GM12878 (cell line): Measurements from ENCODE around the gene RPRD2. TPM values are rescaled to one million over a fixed set of nuclear protein-coding genes. Genes with fewer than 3 reads are reported as not detected.
A peak's percentile ranks its signal among the peaks of the same experiment; 100 is the strongest.

Experiments used
- ATAC-seq: fragments of 200-7000 bp; cut with Tn5 transposase; 3 replicates; pipeline ENCODE4 v1.9.1; 2020; ENCODE audit warnings: mild to moderate bottlenecking, moderate library complexity
- BruUV-seq: library from RNA; stranded (reverse); fragments of 400-500 nt; replicated peaks from 2 replicates; lab custom pipeline; 2021; lab: Mats Ljungman, UMichigan
- CTCF ChIA-PET: fragments of 300-600 bp; sonication (Branson Sonifier 250); formaldehyde crosslinking; extraction: SDS; loops from one replicate; lab custom pipeline; 2021; ENCODE audit warnings: inconsistent platforms; lab: Yijun Ruan, JAX
- POLR2A ChIA-PET: fragments of 350-600 bp; formaldehyde crosslinking; extraction: SDS; loops from one replicate; lab custom pipeline; 2021; ENCODE audit warnings: inconsistent platforms; lab: Charles Lee
- RAD21 ChIA-PET: fragments of 300-600 bp; sonication (Branson Sonifier 250); formaldehyde crosslinking; loops from one replicate; lab custom pipeline; 2023; ENCODE audit warnings: antibody characterized with exemption; ENCODE audit not compliant: unreplicated experiment; lab: Charles Lee
- SMC1A ChIA-PET: fragments of 300-600 bp; sonication (Branson Sonifier 250); formaldehyde crosslinking; loops from one replicate; lab custom pipeline; 2023; ENCODE audit not compliant: unreplicated experiment, uncharacterized antibody; lab: Charles Lee
- DNase-seq: peaks from one replicate; pipeline ENCODE4 v3.0.0-alpha.2; 2011; ENCODE audit warnings: low read depth, low spot score
- FAIRE-seq: peaks from 3 replicates; lab custom pipeline; 2011; peaks lifted over from hg19 to GRCh38; lab: Jason Lieb, UNC
- H2AFZ ChIP-seq: 2 replicates; pipeline ENCODE4 v1.6.0; 2011; ENCODE audit warnings: low read depth, low read length, control low read depth; ENCODE audit not compliant: control insufficient read depth
- H3K27ac ChIP-seq: 2 replicates; pipeline ENCODE4 v1.5.1; 2011; ENCODE audit warnings: control low read depth; ENCODE audit not compliant: control insufficient read depth, insufficient read depth
- H3K27me3 ChIP-seq, 2 experiments: replicated peaks in 1 of 2; 2 replicates each; pipeline versions ENCODE4 v1.6.0 to v1.6.1; 2011; ENCODE audit warnings: low read length in 1 of 2; ENCODE audit not compliant: control insufficient read depth in 2 of 2, insufficient read depth in 2 of 2
- H3K36me3 ChIP-seq, 2 experiments: 2 replicates each; pipeline ENCODE4 v1.5.1; 2011; ENCODE audit warnings: low read length in 1 of 2; ENCODE audit not compliant: control insufficient read depth in 2 of 2, insufficient read depth in 2 of 2
- H3K4me1 ChIP-seq: 2 replicates; pipeline ENCODE4 v1.6.1; 2011; ENCODE audit warnings: mild to moderate bottlenecking, low read length, moderate library complexity, mixed read lengths; ENCODE audit not compliant: control insufficient read depth, insufficient read depth
- H3K4me2 ChIP-seq: 2 replicates; pipeline ENCODE4 v1.6.0; 2011; ENCODE audit warnings: control low read depth; ENCODE audit not compliant: control insufficient read depth, insufficient read depth
- H3K4me3 ChIP-seq: fragments of 200-600 bp; sonication (generic); 2 replicates; pipeline ENCODE4 v1.5.1; 2016
- H3K79me2 ChIP-seq: 2 replicates; pipeline ENCODE4 v1.6.0; 2011; ENCODE audit warnings: low read length; ENCODE audit not compliant: control insufficient read depth, insufficient read depth
- H3K9ac ChIP-seq: 2 replicates; pipeline ENCODE4 v1.8.0; 2011; ENCODE audit warnings: low read length, control low read depth, mixed read lengths; ENCODE audit not compliant: control insufficient read depth, insufficient read depth
- H3K9me3 ChIP-seq: replicated peaks from 3 replicates; pipeline ENCODE4 v1.5.1; 2011; ENCODE audit warnings: mild to moderate bottlenecking, low read length; ENCODE audit not compliant: control insufficient read depth, insufficient read depth
- H4K20me1 ChIP-seq: 2 replicates; pipeline ENCODE4 v1.6.0; 2011; ENCODE audit not compliant: control insufficient read depth, insufficient read depth
- ASH2L ChIP-seq: fragments of 300-600, 200-600 bp; sonication (generic); IDR thresholded peaks from 2 replicates; pipeline ENCODE4 v1.6.1; 2017; ENCODE audit warnings: low read depth, mild to moderate bottlenecking, borderline replicate concordance
- IKZF2 ChIP-seq, 2 experiments: fragments of 450-650 bp; IDR thresholded peaks; 2 replicates each; pipeline ENCODE4 v1.6.1; 2017; ENCODE audit warnings: mild to moderate bottlenecking in 2 of 2, moderate library complexity in 2 of 2
- JUNB ChIP-seq: IDR thresholded peaks from 2 replicates; pipeline ENCODE4 v1.6.1; 2016; ENCODE audit warnings: antibody characterized with exemption, mild to moderate bottlenecking
- NR2C2 ChIP-seq: IDR thresholded peaks from 2 replicates; pipeline ENCODE4 v1.6.1; 2011; ENCODE audit warnings: borderline replicate concordance, low read depth; ENCODE audit not compliant: control insufficient read depth, insufficient read length
- POLR2AphosphoS2 ChIP-seq: IDR thresholded peaks from 2 replicates; pipeline ENCODE4 v1.6.1; 2011; ENCODE audit warnings: low read depth, mild to moderate bottlenecking, low read length, improper control_type of control experiment, moderate library complexity
- STAT1 ChIP-seq: fragments of 450-650 bp; conservative IDR thresholded peaks from 2 replicates; pipeline ENCODE4 v1.6.1; 2014; ENCODE audit warnings: antibody characterized with exemption, mild to moderate bottlenecking
- ZSCAN29 ChIP-seq: fragments of 450-650 bp; IDR thresholded peaks from 2 replicates; pipeline ENCODE4 v1.6.1; 2017; ENCODE audit warnings: mild to moderate bottlenecking, moderate library complexity
- WGBS: methylation state at CpG from one replicate; pipeline ENCODE4 v1.1.6; 2016; ENCODE audit warnings: low lambda C conversion rate; ENCODE audit not compliant: insufficient replicate concordance, insufficient coverage; ENCODE audit errors: missing lambda C conversion rate; 5-methylcytosine and 5-hydroxymethylcytosine counted together
- in situ Hi-C: fragments of 300-500 bp; cut with MboI; formaldehyde crosslinking; loops from 9 replicates; pipeline ENCODE4 v1.14.3; 2018; ENCODE audit warnings: mixed read lengths
- intact Hi-C: fragments of 100-400 bp; cut with micrococcal nuclease; formaldehyde crosslinking; loops from one replicate; pipeline ENCODE4 v1.14.2; 2022; ENCODE audit not compliant: unreplicated experiment
- polyA plus RNA-seq, 11 experiments: library from polyadenylated mRNA; depleted of rRNA in 4 of 11; unstranded in 6 of 11; stranded (reverse) in 5 of 11; fragments of >200 nt; fragmentation: Nextera tagmentation in 4 of 11; fragmentation: Illumina TruSeq in 1 of 11; extraction: Ambion mirVana in 4 of 11; extraction: Trizol in 1 of 11; gene quantifications; 1 replicate in 1 of 11; 2 replicates in 10 of 11; pipeline versions ENCODE4 v1.2.1 to v1.2.3, GENCODE V29; 2011 to 2016; ENCODE audit warnings: inconsistent platforms in 2 of 11, missing spikeins in 2 of 11, low read depth in 1 of 11
- total RNA-seq, 4 experiments: library from RNA; depleted of rRNA in 3 of 4; stranded (reverse); fragments of >200 nt in 3 of 4; fragmentation: Illumina TruSeq in 1 of 4; extraction: Trizol in 1 of 4; gene quantifications; 2 replicates each; pipeline versions ENCODE4 v1.2.1 to v1.2.3, GENCODE V29; 2013 to 2021
- TF ChIP-seq, protein P1 (sequence below): IDR thresholded peaks from 2 replicates; pipeline ENCODE4 v1.6.1; 2011; ENCODE audit warnings: borderline replicate concordance, low read depth, mild to moderate bottlenecking, moderate library complexity, low read length; ENCODE audit not compliant: insufficient read depth, poor library complexity, severe bottlenecking
- TF ChIP-seq, protein P2 (sequence below): fragments of 150-350 bp; IDR thresholded peaks from 2 replicates; pipeline ENCODE4 v1.6.1; 2016; ENCODE audit warnings: low read depth, low read length

Gene RPRD2
- total and polyA plus RNA-seq, 10 of the 15 experiments (the other 5 are each of a cell fraction or from before 2014, with no cell fraction given), result 1.9 to 24.8 (median 13.3) TPM

DNA sequence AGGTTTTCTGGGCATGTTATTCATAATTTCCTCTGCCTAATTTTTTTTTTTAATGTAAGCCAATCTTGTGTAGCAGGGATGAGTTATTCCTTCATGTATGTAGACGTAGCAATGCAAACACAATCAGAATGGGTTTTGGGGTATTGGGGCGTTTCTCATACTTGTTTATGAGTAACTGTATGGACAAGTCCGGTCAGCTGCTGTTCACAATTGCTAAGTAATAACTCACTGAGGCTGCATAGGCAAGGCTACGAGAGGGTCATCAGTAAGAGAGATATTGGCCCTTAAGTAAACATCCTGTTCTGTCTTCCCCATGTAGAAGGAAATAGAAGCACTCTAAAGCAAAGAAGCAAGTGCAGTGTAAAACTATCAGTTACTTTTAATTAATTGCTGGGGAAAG lies 113.8 kb downstream of the RPRD2 start:
- FAIRE-seq (no peak), DNase-seq (no peak), ATAC-seq (peak; percentile 25; the same call in 2 of the 3 replicates)
- Histone ChIP-seq H2AFZ (no peak overlapping the region), H3K79me2 (no peaks in the 10 kb centered on the region), H3K27ac (no peak overlapping the region), H3K9ac (no peak overlapping the region), H3K4me2 (no peak overlapping the region), H3K4me1 (no peaks in the 10 kb centered on the region), H3K36me3 (peaks cover 0 to 2% of the 10 kb centered on the region in 2 experiments; a peak in 1 of 4 replicates), H3K9me3 (no peaks in the 10 kb centered on the region), H4K20me1 (no peaks in the 10 kb centered on the region), H3K4me3 (no peak overlapping the region), H3K27me3 (no peaks in the 10 kb centered on the region)
- in situ Hi-C loops, result no loop called here
- ChIA-PET RAD21 (no interaction called here), POLR2A (no interaction called here), SMC1A (no interaction called here), CTCF (no interaction called here)
- no TSS peak for BruUV-seq
- WGBS, result 81% methylated on average over 4 of the region's 4 CpGs
- intact Hi-C loops, result no loop called here
- TF ChIP-seq, protein P1, sequence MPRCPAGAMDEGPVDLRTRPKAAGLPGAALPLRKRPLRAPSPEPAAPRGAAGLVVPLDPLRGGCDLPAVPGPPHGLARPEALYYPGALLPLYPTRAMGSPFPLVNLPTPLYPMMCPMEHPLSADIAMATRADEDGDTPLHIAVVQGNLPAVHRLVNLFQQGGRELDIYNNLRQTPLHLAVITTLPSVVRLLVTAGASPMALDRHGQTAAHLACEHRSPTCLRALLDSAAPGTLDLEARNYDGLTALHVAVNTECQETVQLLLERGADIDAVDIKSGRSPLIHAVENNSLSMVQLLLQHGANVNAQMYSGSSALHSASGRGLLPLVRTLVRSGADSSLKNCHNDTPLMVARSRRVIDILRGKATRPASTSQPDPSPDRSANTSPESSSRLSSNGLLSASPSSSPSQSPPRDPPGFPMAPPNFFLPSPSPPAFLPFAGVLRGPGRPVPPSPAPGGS, result peak; percentile 34
- TF ChIP-seq POLR2AphosphoS2, result 0 out of 2 replicates have a peak, but pooled peaks have one; percentile 19
- TF ChIP-seq IKZF2 (IDR thresholded peaks at IDR 0.05), result no peak

DNA sequence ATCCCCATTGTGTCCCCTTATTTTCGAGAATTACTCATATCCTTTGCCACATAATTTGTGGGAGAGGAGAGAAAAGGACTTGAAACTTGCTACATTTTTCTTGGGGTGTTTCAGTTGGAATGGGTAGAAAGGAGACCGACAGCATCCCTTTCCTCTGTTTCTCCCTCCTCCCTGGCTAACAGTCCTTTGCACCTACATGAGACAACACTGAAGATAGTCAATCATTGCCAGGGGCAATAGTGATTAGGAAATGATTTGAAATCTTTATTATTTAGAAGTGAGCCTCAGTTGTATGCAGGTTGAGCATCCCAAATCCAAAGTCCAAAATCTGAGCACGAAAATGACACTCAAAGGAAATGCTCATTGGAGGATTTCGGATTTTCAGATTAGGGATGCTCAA lies 115.4 kb downstream of the RPRD2 start:
- ChIA-PET CTCF (interaction anchor here (1.6 kb wide), 1 partner anchor 16 kb away, joined by 3 read pairs; no protein-coding TSS in a partner anchor), POLR2A (no interaction called here), RAD21 (no interaction called here), SMC1A (no interaction called here)
- no peaks in the 10 kb centered on the region for H3K36me3 ChIP-seq
- H2AFZ ChIP-seq, result no peak overlapping the region
- no peaks in the 10 kb centered on the region for H3K4me1 ChIP-seq
- no peaks in the 10 kb centered on the region for H3K79me2 ChIP-seq
- DNase-seq (no peak), FAIRE-seq (no peak), ATAC-seq (no peak)
- BruUV-seq, result no TSS peak
- intact Hi-C loops, result no loop called here
- H4K20me1 ChIP-seq, result no peaks in the 10 kb centered on the region
- H3K4me3 ChIP-seq, result no peak overlapping the region
- H3K9me3 ChIP-seq, result no peaks in the 10 kb centered on the region
- in situ Hi-C loops, result no loop called here
- H3K27ac ChIP-seq, result no peak overlapping the region
- H3K4me2 ChIP-seq, result no peak overlapping the region
- no peaks in the 10 kb centered on the region for H3K27me3 ChIP-seq
- no peak overlapping the region for H3K9ac ChIP-seq
- WGBS, result 9% methylated on average over 4 of the region's 4 CpGs
- TF ChIP-seq ASH2L (no peak), NR2C2 (no peak), JUNB (no peak), ZSCAN29 (no peak), STAT1 (no peak)
- TF ChIP-seq, protein P2, sequence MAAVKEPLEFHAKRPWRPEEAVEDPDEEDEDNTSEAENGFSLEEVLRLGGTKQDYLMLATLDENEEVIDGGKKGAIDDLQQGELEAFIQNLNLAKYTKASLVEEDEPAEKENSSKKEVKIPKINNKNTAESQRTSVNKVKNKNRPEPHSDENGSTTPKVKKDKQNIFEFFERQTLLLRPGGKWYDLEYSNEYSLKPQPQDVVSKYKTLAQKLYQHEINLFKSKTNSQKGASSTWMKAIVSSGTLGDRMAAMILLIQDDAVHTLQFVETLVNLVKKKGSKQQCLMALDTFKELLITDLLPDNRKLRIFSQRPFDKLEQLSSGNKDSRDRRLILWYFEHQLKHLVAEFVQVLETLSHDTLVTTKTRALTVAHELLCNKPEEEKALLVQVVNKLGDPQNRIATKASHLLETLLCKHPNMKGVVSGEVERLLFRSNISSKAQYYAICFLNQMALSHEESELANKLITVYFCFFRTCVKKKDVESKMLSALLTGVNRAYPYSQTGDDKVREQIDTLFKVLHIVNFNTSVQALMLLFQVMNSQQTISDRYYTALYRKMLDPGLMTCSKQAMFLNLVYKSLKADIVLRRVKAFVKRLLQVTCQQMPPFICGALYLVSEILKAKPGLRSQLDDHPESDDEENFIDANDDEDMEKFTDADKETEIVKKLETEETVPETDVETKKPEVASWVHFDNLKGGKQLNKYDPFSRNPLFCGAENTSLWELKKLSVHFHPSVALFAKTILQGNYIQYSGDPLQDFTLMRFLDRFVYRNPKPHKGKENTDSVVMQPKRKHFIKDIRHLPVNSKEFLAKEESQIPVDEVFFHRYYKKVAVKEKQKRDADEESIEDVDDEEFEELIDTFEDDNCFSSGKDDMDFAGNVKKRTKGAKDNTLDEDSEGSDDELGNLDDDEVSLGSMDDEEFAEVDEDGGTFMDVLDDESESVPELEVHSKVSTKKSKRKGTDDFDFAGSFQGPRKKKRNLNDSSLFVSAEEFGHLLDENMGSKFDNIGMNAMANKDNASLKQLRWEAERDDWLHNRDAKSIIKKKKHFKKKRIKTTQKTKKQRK, result no peak
